Gastroesophageal sphincter (tissue), 3 donors: ENCODE results near the gene GNAO1.

Experiments
- EP300 ChIP-seq: sonication (generic); formaldehyde crosslinking; IDR thresholded peaks from one replicate; pipeline ENCODE4 v1.6.1; 2017; ENCODE audit warnings: antibody characterized with exemption, mild to moderate bottlenecking
- POLR2A ChIP-seq, 2 donors: fragments of 450-650 bp; IDR thresholded peaks; one replicate each; pipeline ENCODE4 v1.6.1; 2017; ENCODE audit warnings: antibody characterized with exemption in 2 of 2, mild to moderate bottlenecking in 2 of 2, moderate library complexity in 1 of 2
- POLR2AphosphoS5 ChIP-seq: sonication (generic); formaldehyde crosslinking; IDR thresholded peaks from one replicate; pipeline ENCODE4 v1.6.1; 2017; ENCODE audit warnings: antibody characterized with exemption
- TF ChIP-seq, protein P1 (sequence below), 4 experiments: fragments of 200-600 bp in 2 of 4; fragments of 450-650 bp in 2 of 4; sonication (generic) in 1 of 4; IDR thresholded peaks; one replicate each; pipeline ENCODE4 v1.5.1; 2017 to 2019; ENCODE audit warnings: antibody characterized with exemption in 4 of 4, mild to moderate bottlenecking in 2 of 4, moderate library complexity in 2 of 4

DNA sequence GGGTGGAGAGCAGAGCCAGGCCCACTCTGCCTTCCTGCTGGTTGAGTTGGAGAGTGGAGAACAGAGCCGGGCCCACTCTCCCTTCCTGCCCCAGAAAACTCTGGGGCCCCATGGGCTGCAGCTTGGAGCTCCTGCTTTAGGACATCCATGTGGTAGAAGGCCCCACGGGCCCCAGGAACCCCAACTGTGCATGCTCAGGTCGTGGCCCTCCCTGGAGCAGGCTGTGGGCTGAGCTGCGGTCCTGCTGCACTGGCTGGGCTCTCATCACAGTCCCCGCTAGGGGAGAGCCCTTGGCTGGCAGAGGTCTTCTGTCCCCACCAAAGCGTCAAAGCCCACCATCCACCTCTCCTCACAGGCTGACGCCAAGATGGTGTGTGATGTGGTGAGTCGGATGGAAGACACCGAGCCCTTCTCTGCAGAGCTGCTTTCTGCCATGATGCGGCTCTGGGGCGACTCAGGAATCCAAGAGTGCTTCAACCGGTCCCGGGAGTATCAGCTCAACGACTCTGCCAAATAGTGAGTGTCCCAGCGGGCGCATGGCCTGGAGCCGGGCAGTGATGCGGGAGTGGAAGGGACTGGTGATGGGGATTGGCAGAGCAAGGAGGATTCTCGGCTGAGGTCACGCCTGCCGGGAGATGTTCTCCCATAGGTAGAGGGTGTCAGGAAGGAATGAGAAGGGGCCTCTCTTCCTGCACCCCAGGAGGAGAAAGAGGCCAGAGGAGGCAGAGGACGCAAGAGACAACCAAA, 137.2 kb downstream of the GNAO1 start:
- TF ChIP-seq POLR2A (IDR thresholded peaks at IDR 0.05) (no peak), POLR2AphosphoS5 (no peak), EP300 (no peak)
- TF ChIP-seq, protein P1, sequence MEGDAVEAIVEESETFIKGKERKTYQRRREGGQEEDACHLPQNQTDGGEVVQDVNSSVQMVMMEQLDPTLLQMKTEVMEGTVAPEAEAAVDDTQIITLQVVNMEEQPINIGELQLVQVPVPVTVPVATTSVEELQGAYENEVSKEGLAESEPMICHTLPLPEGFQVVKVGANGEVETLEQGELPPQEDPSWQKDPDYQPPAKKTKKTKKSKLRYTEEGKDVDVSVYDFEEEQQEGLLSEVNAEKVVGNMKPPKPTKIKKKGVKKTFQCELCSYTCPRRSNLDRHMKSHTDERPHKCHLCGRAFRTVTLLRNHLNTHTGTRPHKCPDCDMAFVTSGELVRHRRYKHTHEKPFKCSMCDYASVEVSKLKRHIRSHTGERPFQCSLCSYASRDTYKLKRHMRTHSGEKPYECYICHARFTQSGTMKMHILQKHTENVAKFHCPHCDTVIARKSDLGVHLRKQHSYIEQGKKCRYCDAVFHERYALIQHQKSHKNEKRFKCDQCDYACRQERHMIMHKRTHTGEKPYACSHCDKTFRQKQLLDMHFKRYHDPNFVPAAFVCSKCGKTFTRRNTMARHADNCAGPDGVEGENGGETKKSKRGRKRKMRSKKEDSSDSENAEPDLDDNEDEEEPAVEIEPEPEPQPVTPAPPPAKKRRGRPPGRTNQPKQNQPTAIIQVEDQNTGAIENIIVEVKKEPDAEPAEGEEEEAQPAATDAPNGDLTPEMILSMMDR (IDR thresholded peaks at IDR 0.05), result no peak
